ENCODE measurements around the gene COMT.

GRCh38 chr22:19929586-19930550 lies 11.7 kb upstream of the COMT start:
- TF ChIP-seq, protein P1, sequence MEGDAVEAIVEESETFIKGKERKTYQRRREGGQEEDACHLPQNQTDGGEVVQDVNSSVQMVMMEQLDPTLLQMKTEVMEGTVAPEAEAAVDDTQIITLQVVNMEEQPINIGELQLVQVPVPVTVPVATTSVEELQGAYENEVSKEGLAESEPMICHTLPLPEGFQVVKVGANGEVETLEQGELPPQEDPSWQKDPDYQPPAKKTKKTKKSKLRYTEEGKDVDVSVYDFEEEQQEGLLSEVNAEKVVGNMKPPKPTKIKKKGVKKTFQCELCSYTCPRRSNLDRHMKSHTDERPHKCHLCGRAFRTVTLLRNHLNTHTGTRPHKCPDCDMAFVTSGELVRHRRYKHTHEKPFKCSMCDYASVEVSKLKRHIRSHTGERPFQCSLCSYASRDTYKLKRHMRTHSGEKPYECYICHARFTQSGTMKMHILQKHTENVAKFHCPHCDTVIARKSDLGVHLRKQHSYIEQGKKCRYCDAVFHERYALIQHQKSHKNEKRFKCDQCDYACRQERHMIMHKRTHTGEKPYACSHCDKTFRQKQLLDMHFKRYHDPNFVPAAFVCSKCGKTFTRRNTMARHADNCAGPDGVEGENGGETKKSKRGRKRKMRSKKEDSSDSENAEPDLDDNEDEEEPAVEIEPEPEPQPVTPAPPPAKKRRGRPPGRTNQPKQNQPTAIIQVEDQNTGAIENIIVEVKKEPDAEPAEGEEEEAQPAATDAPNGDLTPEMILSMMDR (conservative IDR thresholded peaks at IDR 0.05; ENCODE audit: low read length): no peak
- TF ChIP-seq EZH2phosphoT487 (IDR thresholded peaks at IDR 0.05; ENCODE audit: borderline replicate concordance): no peak

Data from Loucy (cell line).